Osteoblast (primary cell): ENCODE measurements around the gene EME1. TPM values are rescaled to one million over a fixed set of nuclear protein-coding genes. Genes with fewer than 3 reads are reported as not detected.
"Not testable (repeated sequence)": the region's sequence is repeated elsewhere in the genome, so short reads cannot be mapped to it uniquely, and the experiment has no call there.

Experiments used
- DNase-seq: peaks from one replicate; pipeline ENCODE4 v3.0.0; 2011; ENCODE audit warnings: low spot score, mixed read lengths; ENCODE audit not compliant: insufficient read length; ENCODE audit errors: missing footprints
- H2AFZ ChIP-seq: 2 replicates; pipeline ENCODE4 v1.6.0; 2011; ENCODE audit warnings: mild to moderate bottlenecking, low read length
- H3K27ac ChIP-seq: 2 replicates; pipeline ENCODE4 v1.5.1; 2011; ENCODE audit warnings: mild to moderate bottlenecking, low read depth, low read length, moderate library complexity
- H3K27me3 ChIP-seq: 2 replicates; pipeline ENCODE4 v1.6.0; 2012; ENCODE audit warnings: mild to moderate bottlenecking, control low read depth, inconsistent platforms, low read length, moderate library complexity; ENCODE audit not compliant: insufficient read depth
- H3K36me3 ChIP-seq: 2 replicates; pipeline ENCODE4 v1.5.1; 2011; ENCODE audit warnings: mild to moderate bottlenecking, low read length, control low read depth, moderate library complexity; ENCODE audit not compliant: insufficient read depth
- H3K4me1 ChIP-seq: 2 replicates; pipeline ENCODE4 v1.5.1; 2011; ENCODE audit warnings: mild to moderate bottlenecking, low read length, control low read depth, moderate library complexity; ENCODE audit not compliant: insufficient read depth
- H3K4me2 ChIP-seq: 2 replicates; pipeline ENCODE4 v1.6.0; 2011; ENCODE audit warnings: mild to moderate bottlenecking, low read length; ENCODE audit not compliant: insufficient read depth
- H3K4me3 ChIP-seq: fragments of 200-600 bp; sonication (generic); 3 replicates; pipeline ENCODE4 v1.5.1; 2012; ENCODE audit warnings: mild to moderate bottlenecking, low read length, inconsistent platforms; ENCODE audit not compliant: insufficient read depth
- H3K79me2 ChIP-seq: 2 replicates; pipeline ENCODE4 v1.6.0; 2012; ENCODE audit warnings: mild to moderate bottlenecking, low read length, control low read depth, inconsistent platforms; ENCODE audit not compliant: insufficient read depth
- H3K9me3 ChIP-seq: 2 replicates; pipeline ENCODE4 v1.5.1; 2011; ENCODE audit warnings: low read depth, low read length, control low read depth
- H4K20me1 ChIP-seq: 2 replicates; pipeline ENCODE4 v1.6.0; 2012; ENCODE audit warnings: mild to moderate bottlenecking, low read length, control low read depth; ENCODE audit not compliant: insufficient read depth
- CTCF ChIP-seq: IDR thresholded peaks from 2 replicates; pipeline ENCODE4 v1.5.1; 2011; ENCODE audit warnings: mild to moderate bottlenecking, low read depth, low read length, moderate library complexity; ENCODE audit errors: extremely low read depth
- total RNA-seq: library from RNA; depleted of rRNA; stranded (reverse); fragments of >200 nt; gene quantifications from 2 replicates; pipeline ENCODE4 v1.2.3, GENCODE V29; 2012

EME1 gene
- total RNA-seq, 1 donor = 0.72 TPM

GRCh38 chr17:50332196-50332595 is 40.8 kb upstream of the EME1 start:
- H3K36me3 ChIP-seq = no peaks in the 10 kb centered on the region
- no peak for DNase-seq
- H4K20me1 ChIP-seq = no peaks in the 10 kb centered on the region
- no peak overlapping the region for H3K4me3 ChIP-seq
- H3K79me2 ChIP-seq = no peaks in the 10 kb centered on the region
- H3K27me3 ChIP-seq = no peaks in the 10 kb centered on the region
- H3K27ac ChIP-seq = peak overlapping the region; percentile 21
- peaks cover 21% of the 10 kb centered on the region for H3K4me1 ChIP-seq
- H3K4me2 ChIP-seq = peak overlapping the region; percentile 13
- H3K9me3 ChIP-seq = no peaks in the 10 kb centered on the region
- TF ChIP-seq CTCF = no peak
- H2AFZ ChIP-seq = no peak overlapping the region

GRCh38 chr17:50333291-50334057 is 39.6 kb upstream of the EME1 start:
- H4K20me1 ChIP-seq, H3K36me3 ChIP-seq, H3K79me2 ChIP-seq, H3K27ac ChIP-seq, H3K4me3 ChIP-seq, H3K9me3 ChIP-seq, H3K27me3 ChIP-seq, DNase-seq, H2AFZ ChIP-seq: not testable (repeated sequence)
- peak; percentile 15 for TF ChIP-seq CTCF
- Histone ChIP-seq H3K4me2 (peak overlapping the region; percentile 29), H3K4me1 (peaks cover 21% of the 10 kb centered on the region)

GRCh38 chr17:50337956-50338355 is 35.1 kb upstream of the EME1 start:
- Histone ChIP-seq H3K4me1 (peaks cover 5% of the 10 kb centered on the region), H3K27me3 (no peaks in the 10 kb centered on the region), H3K4me2 (no peak overlapping the region), H3K27ac (no peak overlapping the region), H3K79me2 (no peaks in the 10 kb centered on the region), H3K4me3 (no peak overlapping the region), H2AFZ (no peak overlapping the region), H3K36me3 (no peaks in the 10 kb centered on the region), H4K20me1 (no peaks in the 10 kb centered on the region), H3K9me3 (no peaks in the 10 kb centered on the region)
- no peak for DNase-seq
- TF ChIP-seq CTCF = no peak

- Histone ChIP-seq H3K27ac (no peak overlapping the region), H3K4me3 (no peak overlapping the region), H3K4me1 (peaks cover 1% of the 10 kb centered on the region), H3K36me3 (no peaks in the 10 kb centered on the region), H3K9me3 (no peaks in the 10 kb centered on the region), H2AFZ (no peak overlapping the region), H3K27me3 (no peaks in the 10 kb centered on the region), H3K4me2 (no peak overlapping the region), H4K20me1 (no peaks in the 10 kb centered on the region), H3K79me2 (no peaks in the 10 kb centered on the region)
- DNase-seq = no peak
- no peak for TF ChIP-seq CTCF
Measured at GRCh38 chr17:50338645-50339044, 34.4 kb upstream of the EME1 start.
